Fibroblast of villous mesenchyme (primary cell): ENCODE measurements around the gene DNAJB13. TPM values are rescaled to one million over a fixed set of nuclear protein-coding genes. Genes with fewer than 3 reads are reported as not detected.
A peak's percentile ranks its signal among the peaks of the same experiment; 100 is the strongest.

ENCODE experiments used
- DNase-seq: peaks from one replicate; pipeline ENCODE4 v3.0.0-alpha.2; 2010; ENCODE audit warnings: low read depth
- H3K4me3 ChIP-seq: 2 replicates; pipeline ENCODE4 v1.5.1; 2011; ENCODE audit warnings: low read depth, mild to moderate bottlenecking, low read length
- total RNA-seq: library from RNA; depleted of rRNA; stranded (reverse); fragments of >200 nt; gene quantifications from 2 replicates; pipeline ENCODE4 v1.2.3, GENCODE V29; 2012
- TF ChIP-seq, protein P1 (sequence below): IDR thresholded peaks from 2 replicates; pipeline ENCODE4 v1.5.1; 2012; ENCODE audit warnings: low read depth, mild to moderate bottlenecking, low read length; ENCODE audit not compliant: insufficient read depth

The DNAJB13 gene, protein sequence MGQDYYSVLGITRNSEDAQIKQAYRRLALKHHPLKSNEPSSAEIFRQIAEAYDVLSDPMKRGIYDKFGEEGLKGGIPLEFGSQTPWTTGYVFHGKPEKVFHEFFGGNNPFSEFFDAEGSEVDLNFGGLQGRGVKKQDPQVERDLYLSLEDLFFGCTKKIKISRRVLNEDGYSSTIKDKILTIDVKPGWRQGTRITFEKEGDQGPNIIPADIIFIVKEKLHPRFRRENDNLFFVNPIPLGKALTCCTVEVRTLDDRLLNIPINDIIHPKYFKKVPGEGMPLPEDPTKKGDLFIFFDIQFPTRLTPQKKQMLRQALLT
- 0.86 TPM in 1 of 2 replicates, not detected in the other for total RNA-seq

DNA sequence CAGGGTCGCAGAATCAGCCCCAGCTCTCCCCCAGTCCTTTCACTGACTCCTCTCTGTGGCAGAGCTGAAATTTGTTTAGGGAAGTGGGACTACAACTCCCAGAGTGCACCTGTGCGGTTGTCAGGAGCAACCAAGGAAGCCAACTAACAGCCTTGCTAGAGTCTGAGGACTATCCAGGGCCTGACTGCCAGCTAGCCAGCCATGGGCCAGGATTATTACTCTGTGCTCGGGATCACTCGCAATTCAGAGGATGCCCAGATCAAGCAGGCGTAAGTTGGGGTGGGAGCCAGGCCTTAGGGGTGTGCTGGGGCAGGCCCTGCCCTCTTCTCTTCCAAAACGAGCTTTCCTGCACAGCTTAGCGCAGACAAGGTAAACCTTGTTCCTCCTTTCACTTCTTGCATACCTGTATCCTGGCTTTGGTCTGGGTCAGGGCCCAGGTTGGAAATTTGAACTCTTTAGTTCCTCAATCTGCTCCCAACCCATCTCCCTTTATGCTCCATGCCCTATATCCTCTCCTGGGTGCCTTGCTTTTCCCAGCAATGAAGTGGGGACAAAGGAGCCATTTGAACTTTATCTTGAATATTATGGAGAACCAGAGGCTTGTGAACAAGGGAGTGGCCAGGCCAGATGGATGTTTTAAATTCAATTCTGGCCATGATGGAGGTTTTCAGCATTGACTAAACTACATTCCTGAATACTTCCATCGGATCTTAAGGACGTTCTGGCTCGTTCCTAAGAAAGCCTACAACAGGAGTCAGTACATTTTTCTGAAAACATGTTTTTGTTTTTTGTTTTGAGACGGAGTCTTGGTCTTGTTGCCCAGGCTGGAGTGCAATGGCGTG lies at the start of gene DNAJB13:
TSS of gene DNAJB13 (plus strand) at position 158 of the 842 bp plus-strand sequence. CDS start at position 202, 44 bp downstream.
- TF ChIP-seq, protein P1, sequence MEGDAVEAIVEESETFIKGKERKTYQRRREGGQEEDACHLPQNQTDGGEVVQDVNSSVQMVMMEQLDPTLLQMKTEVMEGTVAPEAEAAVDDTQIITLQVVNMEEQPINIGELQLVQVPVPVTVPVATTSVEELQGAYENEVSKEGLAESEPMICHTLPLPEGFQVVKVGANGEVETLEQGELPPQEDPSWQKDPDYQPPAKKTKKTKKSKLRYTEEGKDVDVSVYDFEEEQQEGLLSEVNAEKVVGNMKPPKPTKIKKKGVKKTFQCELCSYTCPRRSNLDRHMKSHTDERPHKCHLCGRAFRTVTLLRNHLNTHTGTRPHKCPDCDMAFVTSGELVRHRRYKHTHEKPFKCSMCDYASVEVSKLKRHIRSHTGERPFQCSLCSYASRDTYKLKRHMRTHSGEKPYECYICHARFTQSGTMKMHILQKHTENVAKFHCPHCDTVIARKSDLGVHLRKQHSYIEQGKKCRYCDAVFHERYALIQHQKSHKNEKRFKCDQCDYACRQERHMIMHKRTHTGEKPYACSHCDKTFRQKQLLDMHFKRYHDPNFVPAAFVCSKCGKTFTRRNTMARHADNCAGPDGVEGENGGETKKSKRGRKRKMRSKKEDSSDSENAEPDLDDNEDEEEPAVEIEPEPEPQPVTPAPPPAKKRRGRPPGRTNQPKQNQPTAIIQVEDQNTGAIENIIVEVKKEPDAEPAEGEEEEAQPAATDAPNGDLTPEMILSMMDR: no peak
- H3K4me3 ChIP-seq: no peak within 1 kb of the TSS
- peak; percentile 58 for DNase-seq

DNA sequence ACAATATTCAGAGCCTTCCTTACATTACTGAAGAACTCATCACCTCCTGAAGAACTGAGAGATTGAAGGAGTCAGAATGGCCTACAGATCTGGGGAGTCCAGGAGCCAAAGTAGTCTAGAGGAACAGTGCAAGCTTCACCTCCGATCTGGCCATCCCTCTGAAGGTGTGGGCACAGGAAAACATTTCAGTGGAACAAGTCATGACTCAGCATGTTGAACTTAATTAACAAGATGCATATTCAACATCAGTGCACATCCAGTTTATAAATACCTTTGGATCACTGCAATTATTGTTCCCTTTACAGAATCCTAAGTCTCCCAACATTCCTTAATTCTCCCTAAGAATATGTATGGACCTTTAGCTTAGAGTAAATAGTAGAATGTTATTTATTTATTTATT lies 48.5 kb upstream of the DNAJB13 start:
- TF ChIP-seq, protein P1: no peak
- no peak overlapping the region for H3K4me3 ChIP-seq
- DNase-seq: no peak

- TF ChIP-seq, protein P1: peak; percentile 11
- peak; percentile 6 for DNase-seq
- H3K4me3 ChIP-seq: no peak overlapping the region
Observed at GRCh38 chr11:73907191-73907590, 43.6 kb upstream of the DNAJB13 start.

DNA sequence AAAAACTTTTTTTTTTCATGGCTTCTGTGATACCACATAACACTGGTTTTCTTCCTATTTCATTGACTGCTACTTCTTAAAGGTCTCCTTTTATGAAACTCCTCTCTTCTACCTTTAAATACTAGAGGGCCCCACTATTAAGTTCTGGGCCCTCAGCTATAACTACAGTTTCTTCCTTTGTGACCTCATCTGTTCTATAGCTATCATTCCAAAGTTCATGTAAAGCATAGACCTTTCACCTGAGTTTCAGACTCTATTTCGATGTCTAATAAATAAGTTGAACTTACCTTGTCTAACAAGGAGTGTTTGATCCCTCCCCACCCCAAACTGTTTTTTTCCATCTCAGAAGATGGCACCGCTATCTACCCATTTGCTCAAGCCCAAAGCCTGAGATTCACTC lies 38.8 kb upstream of the DNAJB13 start:
- TF ChIP-seq, protein P1: no peak
- H3K4me3 ChIP-seq: no peak overlapping the region
- no peak for DNase-seq

DNA sequence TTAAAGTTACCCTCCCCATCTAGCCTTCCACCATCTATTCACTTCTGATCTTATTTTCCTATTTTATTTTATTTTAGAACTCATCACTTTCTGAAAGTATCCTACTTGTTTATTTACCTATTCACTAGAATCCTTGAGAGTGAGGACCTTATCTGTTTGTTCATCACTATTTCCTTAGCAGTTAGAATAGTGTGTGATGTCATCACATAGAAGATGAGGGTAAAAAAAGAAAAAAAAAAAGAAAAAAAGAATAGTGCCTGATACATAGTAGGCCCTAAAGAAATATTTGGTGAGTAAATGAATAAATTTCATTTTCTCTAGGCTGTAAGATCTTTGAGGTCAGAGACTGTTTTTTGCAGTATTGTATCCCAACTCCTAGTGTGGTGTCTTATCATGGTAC lies 37.4 kb upstream of the DNAJB13 start:
- no peak for DNase-seq
- H3K4me3 ChIP-seq: no peak overlapping the region
- TF ChIP-seq, protein P1: no peak

DNA sequence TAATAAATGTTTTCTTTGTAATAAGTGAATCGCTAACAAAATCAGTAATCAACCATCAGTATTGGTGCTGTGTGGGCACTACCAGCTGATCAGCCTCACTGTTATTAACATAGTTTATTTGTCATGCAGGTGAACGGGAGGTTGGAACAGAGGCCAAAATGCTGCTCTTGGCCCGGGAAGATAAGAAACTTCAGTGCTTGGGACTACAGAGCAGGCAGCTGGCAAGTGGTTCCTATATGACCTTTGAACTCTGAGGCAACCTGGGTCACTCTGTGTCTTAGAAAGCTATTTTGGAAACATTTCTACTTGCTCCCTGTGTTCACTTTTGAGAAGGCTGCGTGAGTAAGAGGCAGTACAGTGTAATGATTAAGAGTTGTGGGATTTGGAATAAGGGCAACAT lies 36.5 kb upstream of the DNAJB13 start:
- no peak overlapping the region for H3K4me3 ChIP-seq
- TF ChIP-seq, protein P1: no peak
- no peak for DNase-seq
